ENCODE results near the gene CAPN10.

DNA sequence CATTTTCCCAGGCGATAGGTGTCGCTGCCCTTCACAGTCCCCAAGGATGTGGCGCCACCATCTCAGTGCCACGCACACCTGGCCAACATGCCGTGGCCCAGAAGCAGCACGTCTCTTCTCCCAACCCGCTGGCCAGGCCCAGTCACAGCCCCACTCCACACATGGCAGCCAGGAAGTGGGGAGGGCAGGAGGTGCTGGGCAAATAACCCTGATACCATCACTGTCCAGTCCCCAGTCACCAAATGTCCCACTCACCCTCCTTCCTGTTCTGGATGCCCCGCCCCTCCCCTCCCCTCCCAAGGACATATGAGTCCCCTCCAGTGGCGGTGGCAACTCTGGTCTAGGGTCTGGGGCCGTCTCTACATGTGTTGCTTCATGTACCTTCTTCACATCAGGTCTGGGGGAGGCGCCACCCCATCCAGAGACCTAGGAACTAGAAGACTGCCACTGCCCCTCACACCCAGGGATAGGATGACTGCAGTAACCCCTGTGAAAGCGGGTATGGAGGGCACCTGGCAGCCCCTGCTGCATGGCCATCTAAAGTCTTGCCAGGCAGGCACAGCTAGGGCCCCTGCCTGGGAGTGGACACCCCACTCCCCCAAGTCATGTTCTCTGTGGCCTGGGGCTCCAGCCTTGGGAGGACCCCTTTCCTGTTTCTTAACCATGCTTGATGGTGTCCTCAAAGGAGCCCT is 7.3 kb upstream of the CAPN10 start:
- no peak for TF ChIP-seq TEAD4 (CRISPR knock-in tag; IDR thresholded peaks at IDR 0.05)
- TF ChIP-seq SMAD3 (CRISPR knock-in tag; IDR thresholded peaks at IDR 0.05; ENCODE audit: borderline replicate concordance) = no peak
- TF ChIP-seq, protein P1, sequence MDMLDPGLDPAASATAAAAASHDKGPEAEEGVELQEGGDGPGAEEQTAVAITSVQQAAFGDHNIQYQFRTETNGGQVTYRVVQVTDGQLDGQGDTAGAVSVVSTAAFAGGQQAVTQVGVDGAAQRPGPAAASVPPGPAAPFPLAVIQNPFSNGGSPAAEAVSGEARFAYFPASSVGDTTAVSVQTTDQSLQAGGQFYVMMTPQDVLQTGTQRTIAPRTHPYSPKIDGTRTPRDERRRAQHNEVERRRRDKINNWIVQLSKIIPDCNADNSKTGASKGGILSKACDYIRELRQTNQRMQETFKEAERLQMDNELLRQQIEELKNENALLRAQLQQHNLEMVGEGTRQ (CRISPR knock-in tag; IDR thresholded peaks at IDR 0.05) = no peak
- TF ChIP-seq NFE2L1 (CRISPR knock-in tag; IDR thresholded peaks at IDR 0.05) = no peak
- TF ChIP-seq, protein P2, sequence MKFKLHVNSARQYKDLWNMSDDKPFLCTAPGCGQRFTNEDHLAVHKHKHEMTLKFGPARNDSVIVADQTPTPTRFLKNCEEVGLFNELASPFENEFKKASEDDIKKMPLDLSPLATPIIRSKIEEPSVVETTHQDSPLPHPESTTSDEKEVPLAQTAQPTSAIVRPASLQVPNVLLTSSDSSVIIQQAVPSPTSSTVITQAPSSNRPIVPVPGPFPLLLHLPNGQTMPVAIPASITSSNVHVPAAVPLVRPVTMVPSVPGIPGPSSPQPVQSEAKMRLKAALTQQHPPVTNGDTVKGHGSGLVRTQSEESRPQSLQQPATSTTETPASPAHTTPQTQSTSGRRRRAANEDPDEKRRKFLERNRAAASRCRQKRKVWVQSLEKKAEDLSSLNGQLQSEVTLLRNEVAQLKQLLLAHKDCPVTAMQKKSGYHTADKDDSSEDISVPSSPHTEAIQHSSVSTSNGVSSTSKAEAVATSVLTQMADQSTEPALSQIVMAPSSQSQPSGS (CRISPR knock-in tag; IDR thresholded peaks at IDR 0.05; ENCODE audit: borderline replicate concordance, low read depth) = no peak
- TF ChIP-seq, protein P3, sequence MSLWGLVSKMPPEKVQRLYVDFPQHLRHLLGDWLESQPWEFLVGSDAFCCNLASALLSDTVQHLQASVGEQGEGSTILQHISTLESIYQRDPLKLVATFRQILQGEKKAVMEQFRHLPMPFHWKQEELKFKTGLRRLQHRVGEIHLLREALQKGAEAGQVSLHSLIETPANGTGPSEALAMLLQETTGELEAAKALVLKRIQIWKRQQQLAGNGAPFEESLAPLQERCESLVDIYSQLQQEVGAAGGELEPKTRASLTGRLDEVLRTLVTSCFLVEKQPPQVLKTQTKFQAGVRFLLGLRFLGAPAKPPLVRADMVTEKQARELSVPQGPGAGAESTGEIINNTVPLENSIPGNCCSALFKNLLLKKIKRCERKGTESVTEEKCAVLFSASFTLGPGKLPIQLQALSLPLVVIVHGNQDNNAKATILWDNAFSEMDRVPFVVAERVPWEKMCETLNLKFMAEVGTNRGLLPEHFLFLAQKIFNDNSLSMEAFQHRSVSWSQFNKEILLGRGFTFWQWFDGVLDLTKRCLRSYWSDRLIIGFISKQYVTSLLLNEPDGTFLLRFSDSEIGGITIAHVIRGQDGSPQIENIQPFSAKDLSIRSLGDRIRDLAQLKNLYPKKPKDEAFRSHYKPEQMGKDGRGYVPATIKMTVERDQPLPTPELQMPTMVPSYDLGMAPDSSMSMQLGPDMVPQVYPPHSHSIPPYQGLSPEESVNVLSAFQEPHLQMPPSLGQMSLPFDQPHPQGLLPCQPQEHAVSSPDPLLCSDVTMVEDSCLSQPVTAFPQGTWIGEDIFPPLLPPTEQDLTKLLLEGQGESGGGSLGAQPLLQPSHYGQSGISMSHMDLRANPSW (CRISPR knock-in tag; conservative IDR thresholded peaks at IDR 0.05; ENCODE audit: low read depth) = no peak
